ENCODE measurements around the gene LIPC. TPM values are rescaled to one million over a fixed set of nuclear protein-coding genes. Genes with fewer than 3 reads are reported as not detected.
A peak's percentile ranks its signal among the peaks of the same experiment; 100 is the strongest.

LIPC gene
- total and polyA plus RNA-seq, 9 of the 15 experiments (the other 6 are each of a cell fraction or from before 2014, with no cell fraction given), result 0.07 to 0.41 (median 0.11) TPM; not detected in 2

DNA sequence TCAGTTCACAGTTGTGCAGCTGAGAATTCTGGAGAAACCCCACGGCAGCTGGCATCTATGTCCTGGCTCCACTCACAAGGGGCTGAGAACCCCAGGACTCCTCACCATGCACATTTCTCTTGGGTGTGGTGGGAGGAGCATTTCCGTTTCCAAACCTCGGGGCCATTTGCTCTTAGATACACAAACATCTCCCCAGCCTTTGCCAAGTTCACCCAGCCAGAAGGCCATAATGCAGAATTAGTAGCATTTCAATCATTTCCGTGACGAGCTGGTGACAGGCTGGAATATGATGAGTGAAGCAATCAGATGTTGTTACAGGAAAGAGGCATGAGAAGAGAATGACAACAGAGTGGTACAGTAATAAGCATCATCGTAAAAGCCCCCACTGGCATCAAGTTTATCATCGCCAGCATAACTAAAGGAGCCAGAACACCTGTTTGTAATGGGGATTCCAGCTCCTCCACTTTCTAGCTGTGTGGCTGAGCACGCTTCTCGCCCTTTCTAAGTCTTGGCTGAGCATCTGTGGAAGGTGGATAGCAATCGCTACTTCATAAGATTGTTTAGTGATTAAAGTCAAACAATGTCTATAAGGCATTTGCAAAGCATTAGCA is 82.0 kb downstream of the LIPC start:
- CTCF ChIA-PET (ENCODE audit: low intra/inter-chr PET ratio), result no interaction called here
- intact Hi-C loops (cut with micrococcal nuclease), result no loop called here
- TF ChIP-seq ZNF695 (CRISPR knock-in tag; IDR thresholded peaks at IDR 0.05) (no peak), PKNOX1 (IDR thresholded peaks at IDR 0.05) (peak; percentile 10; the same call in 1 of the 2 replicates), TOE1 (IDR thresholded peaks at IDR 0.05; ENCODE audit: borderline replicate concordance) (no peak), TOE1 (CRISPR knock-in tag; IDR thresholded peaks at IDR 0.05; ENCODE audit: borderline replicate concordance, low read depth) (no peak), NUFIP1 (IDR thresholded peaks at IDR 0.05; ENCODE audit: partially characterized antibody) (no peak), MCM2 (IDR thresholded peaks at IDR 0.05; ENCODE audit: low read depth) (no peak), TCF15 (CRISPR knock-in tag; IDR thresholded peaks at IDR 0.05) (no peak), NCOA1 (IDR thresholded peaks at IDR 0.05; ENCODE audit: low read depth) (no peak), NRF1 (conservative IDR thresholded peaks at IDR 0.05 in 1 of 2, IDR thresholded peaks at IDR 0.05 in 1 of 2) (no peak), SRF (CRISPR knock-in tag; IDR thresholded peaks at IDR 0.05) (no peak), MEIS2 (IDR thresholded peaks at IDR 0.05; ENCODE audit: partially characterized antibody) (peak; percentile 30), ARID3A (IDR thresholded peaks at IDR 0.05; ENCODE audit: borderline replicate concordance, low read depth, low read length) (no peak)

More for the DNA sequence above, 82.0 kb downstream of the LIPC start:
- Histone ChIP-seq H3K4me1 (replicated peaks in 1 of 2; ENCODE audit: control insufficient read depth in 2 of 2, insufficient read depth in 2 of 2, low read length in 2 of 2) (peaks cover 9 to 27% of the 10 kb centered on the region in 2 experiments; a peak in 4 of 5 replicates), H2AFZ (ENCODE audit: low read depth, low read length) (0 out of 2 replicates have a peak overlapping the region, but pooled peaks have one; percentile 8), H3K4me3 (no peak overlapping the region), H3K9ac (ENCODE audit: insufficient read depth in 1 of 2, low read depth in 2 of 2, low read length in 2 of 2) (no peak overlapping the region), H4K20me1 (replicated peaks; ENCODE audit: control insufficient read depth, insufficient read depth, low read length) (no peaks in the 10 kb centered on the region), H3K9me3 (replicated peaks; ENCODE audit: control insufficient read depth, insufficient read depth, low read depth, low read length) (no peaks in the 10 kb centered on the region), H3K27ac (ENCODE audit: extremely low read depth, low read depth, low read length) (no peak overlapping the region), H3K4me2 (ENCODE audit: insufficient read depth, low read length) (no peak overlapping the region), H3K9me1 (ENCODE audit: control insufficient read depth, insufficient read depth, low read length) (no peaks in the 10 kb centered on the region), H3K79me2 (ENCODE audit: control insufficient read depth, insufficient read depth, low read length) (no peaks in the 10 kb centered on the region), H3K36me3 (ENCODE audit: control insufficient read depth, insufficient read depth, low read length) (no peaks in the 10 kb centered on the region), H3K27me3 (ENCODE audit: control insufficient read depth in 2 of 2, insufficient read depth in 2 of 2, low read length in 2 of 2) (no peaks in the 10 kb centered on the region; a peak in 1 of 5 replicates)
- ATAC-seq, result no peak
- no peak for FAIRE-seq
- 53% methylated on average over 10 of the region's 10 CpGs for WGBS (ENCODE audit: insufficient coverage, low coverage, missing lambda C conversion rate)
- DNase-seq (ENCODE audit: extremely low read depth in 1 of 4, low spot score in 3 of 4), result no peak
- in situ Hi-C loops (cut with MboI), result no loop called here
- BruUV-seq (replicated peaks), result no TSS peak
- POLR2A ChIA-PET, result no interaction called here
